Epithelial cell of proximal tubule (primary cell): ENCODE results near the gene SPINK8. TPM values are rescaled to one million over a fixed set of nuclear protein-coding genes. Genes with fewer than 3 reads are reported as not detected.
"Not testable (repeated sequence)": the region's sequence is repeated elsewhere in the genome, so short reads cannot be mapped to it uniquely, and the experiment has no call there.

Experiments
- DNase-seq: peaks from one replicate; pipeline ENCODE4 v3.0.0-alpha.2; 2011; ENCODE audit warnings: low read depth
- H3K4me3 ChIP-seq: 2 replicates; pipeline ENCODE4 v1.5.1; 2011; ENCODE audit warnings: low read depth, mild to moderate bottlenecking, low read length
- total RNA-seq: library from RNA; depleted of rRNA; stranded (reverse); fragments of >200 nt; gene quantifications from 2 replicates; pipeline ENCODE4 v1.2.3, GENCODE V29; 2015
- TF ChIP-seq, protein P1 (sequence below): conservative IDR thresholded peaks from 2 replicates; pipeline ENCODE4 v1.5.1; 2012; ENCODE audit warnings: low read depth, mild to moderate bottlenecking, low read length

The SPINK8 gene
- total RNA-seq, 1 donor from 2014 or later: not detected

GRCh38 chr3:48276911-48277641 lies 56.4 kb downstream of the SPINK8 start:
- TF ChIP-seq, protein P1, sequence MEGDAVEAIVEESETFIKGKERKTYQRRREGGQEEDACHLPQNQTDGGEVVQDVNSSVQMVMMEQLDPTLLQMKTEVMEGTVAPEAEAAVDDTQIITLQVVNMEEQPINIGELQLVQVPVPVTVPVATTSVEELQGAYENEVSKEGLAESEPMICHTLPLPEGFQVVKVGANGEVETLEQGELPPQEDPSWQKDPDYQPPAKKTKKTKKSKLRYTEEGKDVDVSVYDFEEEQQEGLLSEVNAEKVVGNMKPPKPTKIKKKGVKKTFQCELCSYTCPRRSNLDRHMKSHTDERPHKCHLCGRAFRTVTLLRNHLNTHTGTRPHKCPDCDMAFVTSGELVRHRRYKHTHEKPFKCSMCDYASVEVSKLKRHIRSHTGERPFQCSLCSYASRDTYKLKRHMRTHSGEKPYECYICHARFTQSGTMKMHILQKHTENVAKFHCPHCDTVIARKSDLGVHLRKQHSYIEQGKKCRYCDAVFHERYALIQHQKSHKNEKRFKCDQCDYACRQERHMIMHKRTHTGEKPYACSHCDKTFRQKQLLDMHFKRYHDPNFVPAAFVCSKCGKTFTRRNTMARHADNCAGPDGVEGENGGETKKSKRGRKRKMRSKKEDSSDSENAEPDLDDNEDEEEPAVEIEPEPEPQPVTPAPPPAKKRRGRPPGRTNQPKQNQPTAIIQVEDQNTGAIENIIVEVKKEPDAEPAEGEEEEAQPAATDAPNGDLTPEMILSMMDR: no peak
- H3K4me3 ChIP-seq: no peak overlapping the region
- DNase-seq: no peak

DNA sequence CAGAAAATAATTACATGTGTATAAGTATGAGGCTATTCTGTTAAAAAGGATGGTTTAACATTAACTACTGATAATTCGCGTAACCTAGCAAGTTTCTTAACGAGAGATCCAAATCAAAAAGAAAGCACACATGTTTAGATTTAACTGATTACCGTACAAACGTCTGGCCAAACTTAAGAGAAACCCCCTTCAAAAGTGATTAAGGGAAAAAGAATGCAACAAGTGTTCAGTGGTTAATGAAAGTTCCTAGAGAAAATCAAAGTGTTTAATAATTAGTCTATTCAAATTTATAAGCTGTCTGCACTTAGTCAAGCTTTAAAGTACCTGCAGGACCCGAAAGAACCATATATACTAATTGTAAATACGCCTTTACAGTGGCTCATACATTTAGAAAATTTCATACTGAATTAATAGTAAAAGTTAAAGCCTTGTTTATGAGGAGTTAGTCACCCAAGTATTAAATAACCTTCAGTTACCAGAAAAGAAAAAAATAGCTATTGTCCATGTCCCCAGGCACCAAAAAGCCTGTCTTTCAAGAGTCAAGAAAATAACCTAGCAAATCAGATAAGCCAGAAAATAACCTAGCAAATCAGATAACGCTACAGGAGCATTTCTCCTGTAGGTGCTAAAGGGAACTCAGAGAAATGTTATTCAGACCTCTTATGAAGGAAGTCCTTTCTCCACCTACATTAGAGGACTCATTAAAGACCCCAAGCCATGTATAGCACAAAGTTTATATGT lies 58.0 kb downstream of the SPINK8 start:
- H3K4me3 ChIP-seq: no peak overlapping the region
- DNase-seq: peak; percentile 46
- TF ChIP-seq, protein P1: no peak

GRCh38 chr3:48274452-48274851 lies 59.0 kb downstream of the SPINK8 start:
- TF ChIP-seq, protein P1: no peak
- no peak for DNase-seq
- H3K4me3 ChIP-seq: peak overlapping the region; percentile 9

GRCh38 chr3:48273594-48274211 lies 59.8 kb downstream of the SPINK8 start:
- no peak overlapping the region for H3K4me3 ChIP-seq
- DNase-seq: no peak
- TF ChIP-seq, protein P1: peak; percentile 93

- no peak overlapping the region for H3K4me3 ChIP-seq
- DNase-seq: no peak
- TF ChIP-seq, protein P1: no peak
Observed at GRCh38 chr3:48271763-48272498, 61.5 kb downstream of the SPINK8 start.

DNA sequence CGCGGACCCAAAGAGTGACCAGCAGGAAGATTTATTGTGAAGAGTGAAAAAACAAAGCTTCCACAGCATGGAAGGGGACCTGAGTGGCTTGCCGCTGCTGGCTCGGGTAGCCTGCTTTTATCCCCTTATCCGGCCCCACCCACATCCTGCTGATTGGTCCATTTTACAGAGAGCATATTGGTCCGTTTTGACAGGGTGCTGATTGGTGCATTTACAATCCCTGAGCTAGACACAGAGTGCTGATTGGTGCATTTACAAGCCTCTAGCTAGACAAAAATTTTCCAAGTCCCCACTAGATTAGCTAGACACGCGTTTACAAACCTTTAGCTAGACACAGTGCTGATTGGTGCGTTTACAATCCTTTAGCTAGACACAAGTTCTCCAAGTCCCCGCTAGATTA lies 62.2 kb downstream of the SPINK8 start:
- H3K4me3 ChIP-seq, DNase-seq: not testable (repeated sequence)

GRCh38 chr3:48270306-48270705 lies 63.2 kb downstream of the SPINK8 start:
- no peak overlapping the region for H3K4me3 ChIP-seq
- no peak for DNase-seq
- TF ChIP-seq, protein P1: no peak
